ENCODE measurements around the gene KEAP1. TPM values are rescaled to one million over a fixed set of nuclear protein-coding genes. Genes with fewer than 3 reads are reported as not detected.
"Not testable (repeated sequence)": the region's sequence is repeated elsewhere in the genome, so short reads cannot be mapped to it uniquely, and the experiment has no call there.

Gene KEAP1
- total RNA-seq, 1 experiment from 2014 or later, result 75.2 TPM

- peaks cover 7 to 13% of the 10 kb centered on the region in 2 experiments for H3K4me1 ChIP-seq (ENCODE audit: control insufficient read depth in 1 of 2, insufficient read depth in 2 of 2, low read length in 2 of 2)
- BruUV-seq (replicated peaks); DNase-seq (ENCODE audit: low read depth, low spot score); H3K4me3 ChIP-seq (replicated peaks in 1 of 2; ENCODE audit: low read depth in 1 of 2, low read length in 2 of 2); H3K27me3 ChIP-seq (ENCODE audit: insufficient read depth, low read length); H3K27ac ChIP-seq (ENCODE audit: low read depth, low read length); POLR2A ChIA-PET; H2AFZ ChIP-seq (ENCODE audit: low read depth, low read length, poor library complexity, severe bottlenecking); intact Hi-C loops (cut with micrococcal nuclease); H3K4me2 ChIP-seq (ENCODE audit: low read length); RAD21 ChIA-PET (ENCODE audit: low non-redundant PET in 1 of 2, low total read pairs in 2 of 2, uncharacterized antibody in 2 of 2, unreplicated experiment in 2 of 2); H3K79me2 ChIP-seq (ENCODE audit: insufficient read depth, low read length); ATAC-seq; H3K9ac ChIP-seq (ENCODE audit: low read length); CTCF ChIA-PET; H3K9me3 ChIP-seq (ENCODE audit: control insufficient read depth in 1 of 2, insufficient read depth in 1 of 2, low read depth in 1 of 2, low read length in 2 of 2); H3K9me2 ChIP-seq (ENCODE audit: insufficient read depth); H4K20me1 ChIP-seq (ENCODE audit: insufficient read depth): not testable (repeated sequence)
- peaks cover 0 to 12% of the 10 kb centered on the region in 2 experiments; a peak in 2 of 4 replicates for H3K36me3 ChIP-seq (ENCODE audit: control insufficient read depth in 1 of 2, insufficient read depth in 2 of 2, low read length in 2 of 2)
These were observed 44.4 kb downstream of the KEAP1 start for GRCh38 chr19:10458733-10459132.

- Histone ChIP-seq H2AFZ (ENCODE audit: low read depth, low read length, poor library complexity, severe bottlenecking) (no peak overlapping the region), H3K79me2 (ENCODE audit: insufficient read depth, low read length) (peaks cover 4% of the 10 kb centered on the region; the same call in 1 of the 2 replicates), H3K4me2 (ENCODE audit: low read length) (no peak overlapping the region), H3K4me1 (ENCODE audit: control insufficient read depth in 1 of 2, insufficient read depth in 2 of 2, low read length in 2 of 2) (peaks cover 0 to 15% of the 10 kb centered on the region in 2 experiments; a peak in 2 of 4 replicates), H3K27ac (ENCODE audit: low read depth, low read length) (no peak overlapping the region), H3K27me3 (ENCODE audit: insufficient read depth, low read length) (no peaks in the 10 kb centered on the region), H3K9ac (ENCODE audit: low read length) (no peak overlapping the region), H3K9me2 (ENCODE audit: insufficient read depth) (no peaks in the 10 kb centered on the region), H3K9me3 (ENCODE audit: control insufficient read depth in 1 of 2, insufficient read depth in 1 of 2, low read depth in 1 of 2, low read length in 2 of 2) (no peaks in the 10 kb centered on the region), H4K20me1 (ENCODE audit: insufficient read depth) (peaks cover 3% of the 10 kb centered on the region; the same call in 1 of the 2 replicates), H3K4me3 (replicated peaks in 1 of 2; ENCODE audit: low read depth in 1 of 2, low read length in 2 of 2) (no peak overlapping the region), H3K36me3 (ENCODE audit: control insufficient read depth in 1 of 2, insufficient read depth in 2 of 2, low read length in 2 of 2) (peaks cover 0 to 12% of the 10 kb centered on the region in 2 experiments; a peak in 1 of 4 replicates)
- ATAC-seq (peak; percentile 47), DNase-seq (ENCODE audit: low read depth, low spot score) (no peak)
- ChIA-PET CTCF (no interaction called here), RAD21 (ENCODE audit: low non-redundant PET in 1 of 2, low total read pairs in 2 of 2, uncharacterized antibody in 2 of 2, unreplicated experiment in 2 of 2) (no interaction called here), POLR2A (no interaction called here)
- no TSS peak for BruUV-seq (replicated peaks)
- intact Hi-C loops (cut with micrococcal nuclease), result no loop called here
- TF ChIP-seq CEBPB (IDR thresholded peaks at IDR 0.05; ENCODE audit: low read depth), result no peak
- TF ChIP-seq FOSL1 (IDR thresholded peaks at IDR 0.05; ENCODE audit: low read depth), result no peak
- TF ChIP-seq ZFX (IDR thresholded peaks at IDR 0.05), result no peak
- no peak for TF ChIP-seq REST (IDR thresholded peaks at IDR 0.05; ENCODE audit: low read depth)
- TF ChIP-seq SIN3A (IDR thresholded peaks at IDR 0.05; ENCODE audit: low read depth), result no peak
- TF ChIP-seq EZH2 (IDR thresholded peaks at IDR 0.05), result no peak
- TF ChIP-seq ELF1 (IDR thresholded peaks at IDR 0.05; ENCODE audit: borderline replicate concordance, low read depth), result no peak
These were observed 48.9 kb downstream of the KEAP1 start for GRCh38 chr19:10454267-10454666.
